Activated T-helper 1 cell treated with Interleukin-2 at 50 U/mL for 16 hours (primary cell): ENCODE measurements around the gene RPTOR.
A peak's percentile ranks its signal among the peaks of the same experiment; 100 is the strongest.
"Not testable (repeated sequence)": the region's sequence is repeated elsewhere in the genome, so short reads cannot be mapped to it uniquely, and the experiment has no call there.

Experiments used
- DNase-seq: peaks from one replicate; pipeline ENCODE4 v3.0.0-alpha.2; 2020; ENCODE audit warnings: low read depth

RPTOR gene

DNA sequence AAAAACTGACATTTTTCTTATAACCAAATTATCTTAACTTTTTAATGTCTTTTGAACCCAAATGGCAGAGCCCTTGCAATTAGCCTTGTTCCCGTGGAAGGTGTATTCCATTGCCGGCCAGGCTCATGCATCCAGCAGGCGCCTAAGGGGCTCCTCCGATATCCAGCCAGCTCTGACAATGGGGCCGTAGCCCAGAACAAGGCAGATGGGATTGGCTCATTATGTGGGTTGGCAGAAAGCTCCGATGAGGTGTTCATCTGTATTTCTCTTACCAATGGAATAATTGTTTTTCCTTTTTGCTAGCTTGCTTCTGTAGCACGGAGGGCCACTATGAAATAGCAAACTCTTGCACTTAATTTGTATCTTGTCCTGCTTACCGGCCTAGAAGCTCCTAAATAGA, 238.8 kb downstream of the RPTOR start:
- DNase-seq = no peak

DNA sequence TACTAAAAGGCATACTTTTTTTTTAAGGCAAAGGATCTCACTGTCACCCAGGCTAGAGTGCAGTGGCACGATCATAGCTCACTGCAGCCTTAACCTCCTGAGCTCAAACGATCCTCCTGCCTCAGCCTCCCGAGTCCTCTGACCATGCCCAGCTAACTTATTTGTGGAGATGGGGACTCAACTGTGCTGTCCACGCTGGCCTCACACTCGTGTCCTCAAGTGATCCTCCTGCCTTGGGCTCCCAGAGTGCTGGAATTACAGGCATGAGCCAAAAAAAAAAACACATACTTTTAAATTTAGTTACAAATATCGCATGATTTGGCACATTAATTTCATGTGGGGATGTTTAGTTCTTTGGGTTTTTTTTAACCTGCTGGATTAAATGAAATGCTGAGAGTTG, 239.3 kb downstream of the RPTOR start:
- no peak for DNase-seq

DNA sequence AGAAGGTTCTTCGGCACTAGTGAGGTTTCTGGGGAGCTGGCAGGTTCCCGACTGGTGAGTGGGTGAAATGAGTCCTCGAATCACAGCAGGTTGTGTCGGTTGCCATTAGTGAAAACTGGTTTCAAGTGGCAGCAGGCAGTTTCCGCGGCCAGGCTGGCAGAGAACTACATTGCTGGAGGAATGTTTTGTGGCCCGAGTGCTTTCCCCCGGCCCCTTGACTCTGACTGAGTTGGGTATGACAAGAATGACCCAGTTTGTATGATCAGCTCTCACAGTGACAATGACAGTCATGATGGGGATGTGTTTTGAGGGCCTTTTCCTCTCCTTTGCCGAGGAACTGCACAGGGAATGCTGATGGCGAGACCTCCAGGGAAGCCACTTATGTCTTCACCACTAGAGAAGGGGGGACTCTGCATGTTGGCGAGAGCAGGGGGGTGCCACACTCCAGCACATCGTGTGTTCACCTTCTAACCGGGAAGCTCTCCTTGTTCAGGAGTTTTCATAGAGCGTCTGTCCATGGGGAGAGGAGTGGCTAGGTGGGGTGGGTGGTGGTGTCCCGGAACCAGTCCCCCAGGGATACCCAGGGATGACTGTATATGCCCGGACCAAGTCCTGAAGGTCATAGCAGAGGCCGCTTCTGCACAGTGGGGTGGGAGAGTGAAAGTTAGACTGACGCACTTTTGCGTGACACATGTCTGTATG, 241.0 kb downstream of the RPTOR start:
- no peak for DNase-seq

DNA sequence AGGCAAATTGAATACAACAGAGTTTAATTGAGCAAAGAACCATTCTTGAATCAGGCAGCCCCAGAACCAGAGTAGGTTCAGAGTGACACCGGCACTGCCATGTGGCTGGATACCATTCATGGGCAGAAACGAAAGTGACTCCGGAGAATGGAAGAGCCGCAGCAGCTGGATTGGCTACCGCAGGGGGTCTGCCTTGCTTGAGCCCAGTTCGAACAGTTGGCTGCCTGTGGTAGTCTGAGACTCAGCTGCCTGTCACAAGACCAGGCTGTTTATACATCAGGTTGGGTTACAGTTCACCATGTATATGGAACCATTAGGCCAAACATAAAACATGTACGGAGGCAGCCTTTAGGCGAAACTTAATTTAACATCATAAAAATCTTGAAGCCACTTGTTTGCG, 241.8 kb downstream of the RPTOR start:
- DNase-seq = no peak

DNA sequence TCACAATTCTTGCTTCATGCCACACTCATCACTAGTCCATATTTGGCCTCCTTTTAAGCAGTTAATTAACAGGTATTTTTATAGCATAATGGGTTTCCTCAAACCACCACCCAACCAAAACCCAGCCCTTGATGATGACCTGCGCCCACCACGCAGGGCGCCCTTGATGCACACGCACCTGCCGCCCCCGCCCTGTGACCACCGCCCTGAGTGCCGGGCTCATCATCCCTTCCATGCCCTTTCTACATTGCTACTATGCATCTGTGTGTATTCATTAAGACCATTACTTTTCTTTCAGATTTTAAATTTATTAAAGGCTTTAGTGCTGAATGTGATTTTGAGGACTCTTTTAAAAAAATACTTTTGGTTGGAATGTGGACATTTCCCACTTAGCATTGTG, 242.2 kb downstream of the RPTOR start:
- no peak for DNase-seq

DNA sequence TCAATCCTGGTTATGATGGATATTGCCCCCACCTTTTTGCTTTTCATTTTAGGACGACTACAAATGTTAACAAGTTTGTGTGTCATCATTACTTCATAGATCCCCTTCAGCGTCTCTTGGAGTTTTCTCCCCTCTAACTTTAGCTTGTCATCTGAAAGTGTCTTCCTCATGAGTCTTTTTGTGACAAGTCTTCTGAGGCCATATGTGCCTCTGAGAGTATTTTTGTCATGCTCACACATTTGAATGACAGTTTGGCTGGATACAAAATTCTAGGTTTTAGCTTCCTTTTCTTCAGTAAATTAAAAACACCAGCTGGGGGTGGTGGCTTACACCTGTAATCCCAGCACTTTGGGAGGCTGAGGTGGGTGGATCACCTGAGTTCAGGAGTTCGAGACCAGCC, 243.2 kb downstream of the RPTOR start:
- DNase-seq = no peak

DNA sequence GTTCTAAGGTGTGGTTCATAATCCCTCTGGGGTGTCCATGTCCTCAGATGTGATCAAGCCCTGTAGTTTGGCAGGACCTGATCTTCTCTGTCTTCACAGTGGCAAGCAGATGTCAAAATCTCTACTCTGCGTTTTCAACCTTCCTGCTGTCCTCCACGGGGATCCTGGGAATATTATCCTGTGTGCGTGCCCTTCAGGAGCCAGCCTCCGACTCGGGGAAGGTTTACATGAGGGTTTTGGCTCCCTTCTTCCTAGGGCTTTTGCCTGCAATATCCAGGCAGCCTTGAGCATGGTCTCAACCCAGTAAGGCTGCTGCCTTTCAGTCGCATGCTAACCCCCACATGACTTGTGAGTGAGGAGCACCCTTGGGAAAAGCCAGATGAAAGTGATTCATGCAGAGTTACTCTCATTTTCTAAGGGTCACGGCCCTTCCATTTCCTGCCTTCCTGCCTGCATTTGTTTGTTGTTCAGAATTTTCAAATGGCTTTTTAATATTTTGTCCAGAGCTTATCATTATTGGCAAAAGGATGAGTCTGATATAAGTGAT, 244.8 kb downstream of the RPTOR start:
- no peak for DNase-seq

DNA sequence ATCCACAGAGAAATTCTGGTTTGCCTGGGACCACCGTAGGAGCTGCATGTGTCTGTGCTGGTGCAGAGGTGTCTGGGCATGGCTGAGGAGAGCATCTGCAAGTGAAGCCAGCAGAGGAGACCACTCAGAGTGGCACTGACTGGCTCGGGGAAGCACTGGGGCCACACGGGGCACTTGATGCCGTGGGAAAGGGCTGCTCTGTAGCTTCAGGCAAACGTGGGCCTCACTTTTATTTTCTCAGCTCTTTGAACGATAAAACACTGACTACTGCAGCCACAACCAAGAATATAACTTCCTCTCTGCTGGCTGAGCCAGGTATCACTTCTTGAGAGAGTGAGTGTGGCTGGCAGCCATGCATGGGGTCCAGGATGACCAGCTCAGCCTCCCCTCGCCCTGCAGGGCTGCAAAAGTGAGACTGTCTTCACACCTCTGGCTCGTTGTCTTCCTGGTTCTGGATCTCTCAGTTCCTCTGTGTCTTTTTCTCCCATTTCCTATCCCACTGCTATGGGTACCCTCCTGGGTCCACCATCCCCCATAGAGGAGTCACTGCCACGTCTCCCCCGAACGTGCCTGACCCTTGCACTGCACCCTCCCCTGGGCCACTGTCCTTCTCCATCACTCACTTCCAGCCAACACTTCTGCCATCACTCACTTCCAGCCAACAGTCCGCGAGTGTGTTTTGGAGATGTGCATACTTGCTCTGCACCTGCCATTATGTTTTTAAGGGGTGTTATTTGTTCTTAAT, 245.6 kb downstream of the RPTOR start:
- no peak for DNase-seq

DNA sequence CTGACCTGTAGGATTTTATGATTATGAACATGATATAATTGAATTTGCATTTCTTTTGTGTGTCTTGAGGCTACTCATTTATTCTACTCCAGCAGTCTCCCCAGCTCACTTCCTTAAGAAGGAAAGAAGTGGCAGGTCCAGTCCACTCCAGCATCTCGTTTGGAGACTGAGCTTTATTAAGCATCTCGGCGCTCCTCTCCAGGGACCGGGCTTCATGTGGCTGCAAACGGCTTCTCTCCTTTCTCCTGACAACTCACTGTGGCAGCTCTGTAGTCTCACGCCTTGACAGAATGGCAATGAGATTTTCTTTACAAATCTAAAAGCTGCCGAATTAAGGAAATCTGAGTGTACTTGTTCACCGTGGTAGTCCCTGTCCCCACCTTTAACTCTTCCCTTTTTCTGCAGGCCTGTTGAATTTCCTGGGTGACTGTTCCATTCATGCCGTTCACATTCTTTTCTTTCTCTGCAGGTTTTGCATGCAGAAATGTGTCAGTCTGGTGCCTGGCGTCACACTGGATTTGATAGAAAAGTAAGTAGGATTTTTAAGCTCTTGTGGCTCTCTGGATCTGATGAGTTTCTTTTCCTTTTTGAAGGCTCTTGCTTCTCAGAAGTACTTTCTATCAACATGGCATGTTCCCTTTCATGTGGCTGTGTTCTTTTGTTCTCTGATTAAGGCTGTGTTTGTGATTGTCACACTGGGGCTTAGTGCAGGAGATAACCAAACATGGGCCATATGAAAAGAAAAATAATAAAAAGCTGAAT, 246.5 kb downstream of the RPTOR start:
- no peak for DNase-seq

DNA sequence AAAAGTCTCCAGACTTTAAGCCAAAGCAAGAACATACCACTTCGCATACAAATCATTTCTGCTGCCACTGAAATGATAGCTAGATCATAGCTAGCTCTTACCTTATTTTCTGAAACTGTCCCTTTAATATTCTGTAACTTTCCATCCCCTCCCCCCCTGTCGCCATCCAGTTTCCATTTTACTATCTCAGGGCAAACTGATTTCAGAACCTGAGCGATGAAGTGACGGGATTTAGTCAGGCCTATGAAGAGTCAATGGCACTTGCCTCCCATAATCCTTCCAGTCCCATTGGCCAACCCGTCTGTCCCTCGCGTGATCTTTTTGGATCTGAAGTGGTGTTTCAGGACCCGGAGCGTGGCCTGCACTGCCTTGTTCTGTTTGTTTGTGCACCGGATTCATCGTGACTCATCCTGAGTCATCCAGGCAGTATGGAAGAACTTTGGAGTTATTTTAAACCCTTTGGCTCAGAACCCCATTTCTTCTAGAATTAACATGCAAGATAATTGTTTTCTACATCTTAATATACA, 247.2 kb downstream of the RPTOR start:
- DNase-seq = peak; percentile 22

DNA sequence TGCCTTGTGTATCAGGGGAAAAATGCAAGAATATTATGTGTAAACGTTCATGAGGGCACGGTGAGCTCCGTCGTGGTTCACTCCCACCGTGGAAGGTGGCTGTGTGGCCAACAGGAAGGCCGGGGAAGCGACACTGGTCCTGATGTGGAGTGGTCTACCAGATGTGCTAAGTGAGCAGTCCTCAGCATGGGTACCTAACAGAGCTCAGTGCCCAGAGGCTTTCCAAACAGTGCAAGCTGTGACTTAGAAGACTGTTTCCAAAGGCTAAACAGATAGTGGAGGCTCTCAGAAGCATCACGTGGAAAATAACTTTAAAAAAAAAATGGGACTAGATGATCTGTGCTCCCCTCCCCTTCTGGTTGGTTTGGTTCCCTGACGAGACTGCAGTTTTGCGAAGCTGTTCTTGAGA, 247.7 kb downstream of the RPTOR start:
- DNase-seq = no peak

DNA sequence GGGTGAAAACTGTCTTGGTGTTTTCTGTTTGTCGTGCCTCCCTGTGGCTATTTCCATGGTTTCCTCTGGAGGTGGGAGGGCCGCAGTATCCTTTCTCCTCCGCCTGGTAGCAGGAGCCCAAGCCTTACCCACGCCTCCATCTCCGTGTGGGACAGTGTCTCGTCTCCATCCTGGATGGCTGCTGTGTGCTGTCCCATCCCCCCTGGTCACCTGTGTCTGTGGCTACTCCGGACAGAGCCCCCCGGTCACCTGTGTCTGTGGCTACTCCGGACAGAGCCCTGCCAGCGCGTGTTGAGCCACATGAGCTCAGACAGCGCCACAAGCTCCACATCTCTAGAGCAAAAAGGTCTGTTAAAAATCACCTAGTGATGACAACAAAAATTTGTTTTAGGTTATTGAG, 248.8 kb downstream of the RPTOR start:
- DNase-seq = no peak

DNA sequence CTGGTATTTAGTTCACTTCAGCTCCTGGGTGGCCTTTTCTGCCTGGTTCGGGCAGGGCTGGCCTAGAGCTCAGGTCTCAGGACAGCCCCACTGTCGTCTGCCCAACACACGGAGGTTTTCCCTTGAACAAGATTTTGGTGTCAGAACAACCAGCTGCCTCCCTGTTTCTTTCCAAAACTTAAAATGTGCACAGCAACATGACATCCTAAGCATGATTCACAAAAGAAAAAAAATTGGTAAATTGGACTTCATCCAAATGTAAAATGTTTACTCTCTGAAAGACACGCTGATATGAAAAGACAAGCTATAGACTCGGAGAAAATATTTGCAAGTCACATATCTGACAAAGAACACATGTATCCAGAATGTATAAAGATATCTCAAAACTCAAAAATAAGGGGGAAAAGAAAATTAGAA, 249.2 kb downstream of the RPTOR start:
- no peak for DNase-seq

DNA sequence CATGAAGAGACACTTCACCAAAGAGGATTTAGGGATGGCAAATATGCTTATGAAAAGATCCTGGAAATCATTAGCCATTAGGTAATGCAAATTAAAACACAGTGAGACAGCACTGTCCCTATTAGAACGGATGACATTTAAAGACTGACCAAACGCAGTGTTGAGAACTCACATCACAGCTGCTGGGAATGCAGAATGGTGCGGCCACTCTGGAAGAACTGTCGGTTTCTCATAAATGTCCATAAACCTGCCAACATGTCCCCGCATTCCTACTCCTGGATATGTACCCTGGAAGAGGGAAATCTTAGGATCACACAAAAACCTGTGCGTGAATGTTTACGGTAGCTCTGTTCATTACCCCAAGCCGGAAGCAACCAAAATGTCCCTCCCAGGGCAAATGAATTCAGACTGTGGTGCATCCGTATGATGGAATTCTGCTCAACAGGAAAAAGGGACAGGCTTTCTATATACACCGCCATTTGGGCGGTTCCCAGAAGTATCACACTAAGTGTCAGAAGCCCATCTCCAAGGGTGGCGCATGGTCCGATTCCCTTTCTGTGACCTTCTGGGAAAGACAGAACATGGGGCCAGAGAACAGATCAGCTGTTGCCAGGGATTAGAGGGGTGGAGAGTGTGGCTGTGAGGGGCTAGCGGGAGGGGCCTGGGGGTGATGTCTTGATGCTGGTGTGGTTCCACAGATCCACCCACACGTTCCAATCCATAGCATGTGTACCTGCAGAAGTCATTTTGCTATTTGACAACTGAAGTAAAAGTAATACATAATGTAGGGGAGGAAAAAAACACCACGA, 249.8 kb downstream of the RPTOR start:
- no peak for DNase-seq

DNA sequence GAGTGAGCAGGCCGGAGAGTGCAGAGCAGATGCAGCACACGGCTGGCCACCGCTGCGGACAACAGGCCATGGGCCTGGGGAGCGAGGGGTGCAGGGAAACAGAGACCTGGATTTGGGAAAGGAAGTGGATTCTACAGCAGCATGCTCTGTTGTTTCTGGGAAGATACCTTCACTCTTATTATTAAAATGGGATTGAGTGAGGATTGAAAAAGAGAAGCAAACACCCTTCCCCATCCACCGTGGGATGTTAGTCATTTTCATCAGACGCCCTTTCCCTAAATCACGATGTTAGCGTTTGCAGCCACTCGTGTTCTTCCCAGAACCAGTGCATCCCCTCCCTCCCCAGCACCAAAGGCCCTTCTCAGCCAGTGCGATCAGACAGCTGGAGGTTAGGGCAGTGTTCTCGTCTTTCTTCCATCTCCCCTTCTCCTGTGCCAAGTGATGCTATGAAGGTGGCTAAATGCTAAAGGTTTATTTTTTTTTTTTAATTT, 250.5 kb downstream of the RPTOR start:
- DNase-seq = no peak

DNA sequence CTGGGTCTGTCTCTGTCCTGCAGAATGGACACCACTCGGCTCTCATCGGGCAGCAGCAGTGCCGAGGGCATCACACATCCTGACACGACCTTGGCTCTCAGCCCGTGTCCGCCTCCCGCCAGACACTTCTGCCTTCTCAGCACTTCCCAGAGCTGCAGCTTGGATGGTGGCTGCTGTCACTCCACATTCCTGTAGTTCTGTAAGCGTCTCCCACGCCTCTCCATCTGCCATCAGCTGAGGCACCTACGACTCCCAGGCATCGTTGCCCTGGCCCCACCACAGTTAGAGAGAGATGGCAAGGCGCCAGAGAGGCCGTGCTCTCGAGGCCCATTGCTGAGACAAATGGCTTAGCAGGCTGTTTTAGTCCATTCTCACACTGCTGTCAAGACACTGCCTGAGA, 251.1 kb downstream of the RPTOR start:
- DNase-seq = no peak

DNA sequence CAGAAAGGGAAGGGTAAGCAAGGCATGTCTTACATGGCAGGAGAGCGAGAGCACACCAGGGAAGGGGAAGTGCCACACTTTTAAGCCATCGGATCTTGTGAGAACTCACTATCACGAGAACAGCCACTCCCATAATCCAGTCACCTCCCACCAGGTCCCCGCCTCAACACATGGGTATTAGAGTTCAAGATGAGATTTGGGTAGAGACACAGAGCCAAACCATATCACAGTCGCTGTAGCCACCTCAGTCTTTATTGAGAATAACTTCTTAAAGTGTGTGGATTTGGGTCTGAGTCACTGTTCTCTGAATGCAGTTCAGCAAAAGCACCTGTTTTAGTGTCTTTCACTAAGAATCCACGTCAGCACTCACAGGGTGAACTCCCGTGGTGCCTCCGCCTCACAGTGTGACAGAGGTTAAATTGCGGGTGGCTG, 251.8 kb downstream of the RPTOR start:
- no peak for DNase-seq

DNA sequence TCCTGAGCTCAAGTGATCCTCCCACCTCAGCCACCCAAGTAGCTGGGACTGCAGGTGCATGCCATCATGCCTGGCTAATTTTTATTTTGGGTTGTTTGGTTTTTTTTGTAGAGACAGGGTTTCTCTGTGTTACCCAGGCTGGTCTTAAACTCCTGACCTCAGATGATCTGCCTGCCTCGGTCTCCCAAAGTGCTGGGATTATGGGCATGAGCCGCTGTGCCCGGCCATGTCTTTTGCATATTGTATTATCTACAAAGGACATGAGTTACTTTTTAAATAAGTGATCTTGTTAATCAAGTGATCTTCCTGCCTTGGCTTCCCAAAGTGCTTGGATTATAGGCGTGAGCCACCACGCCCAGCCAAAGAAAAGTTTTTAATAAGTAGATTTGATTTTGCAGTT, 252.6 kb downstream of the RPTOR start:
- DNase-seq = not testable (repeated sequence)

DNA sequence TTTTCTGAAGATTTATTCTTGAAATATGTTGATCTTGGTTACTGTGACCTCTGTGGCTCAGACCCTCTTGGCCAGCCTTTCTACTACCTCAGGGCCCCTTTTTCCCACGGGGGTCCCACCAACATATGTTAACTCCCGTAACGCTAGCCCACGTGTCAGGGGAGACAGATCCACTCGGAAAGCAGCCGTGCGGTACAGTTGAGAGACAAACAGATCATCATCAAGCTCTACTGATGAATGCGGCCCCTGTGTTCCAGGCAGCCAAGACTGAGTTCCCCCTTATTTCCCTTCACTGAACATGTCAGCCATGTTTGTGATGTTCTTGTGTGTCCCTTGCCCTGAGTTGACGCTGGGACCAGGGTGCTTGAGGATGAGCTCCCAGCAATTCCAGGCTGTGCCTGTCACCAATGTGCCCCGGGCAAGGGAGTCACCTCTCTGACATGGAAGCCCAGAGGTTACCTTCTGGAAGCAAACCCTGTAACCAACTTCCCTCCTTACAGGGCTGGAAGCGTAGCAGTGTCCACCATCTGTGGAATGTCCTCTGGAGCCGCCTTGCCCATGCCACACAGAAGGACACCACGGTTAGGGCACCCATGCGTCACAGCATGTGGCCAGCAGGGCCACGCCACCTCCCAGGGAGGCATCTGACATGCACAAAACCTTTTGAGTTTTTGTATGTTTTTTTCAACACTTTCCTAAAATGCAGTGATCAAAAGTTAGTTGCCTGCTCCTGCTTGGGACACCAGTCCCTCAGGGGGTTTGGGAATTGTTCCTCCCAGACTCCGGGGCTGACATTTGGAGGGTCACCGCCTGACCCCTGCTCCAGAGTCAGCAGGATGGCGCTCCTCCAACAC, 253.3 kb downstream of the RPTOR start:
- DNase-seq = no peak
